Measurements from ENCODE around the gene GPN1.
A peak's percentile ranks its signal among the peaks of the same experiment; 100 is the strongest.

The GPN1 gene

GRCh38 chr2:27663285-27664153 is 34.7 kb downstream of the GPN1 start, which contains the start of the genes SLC4A1AP and SUPT7L:
SLC4A1AP (plus strand) TSS chr2:27663889; CDS start chr2:27663915, 26 bp downstream.
SUPT7L (minus strand) TSS chr2:27663614; CDS start chr2:27662192, 1,422 bp downstream.
- no peak for TF ChIP-seq CTCF (conservative IDR thresholded peaks at IDR 0.05; ENCODE audit: low read depth, low read length)
- peak; percentile 60 for DNase-seq (ENCODE audit: low read depth)

GRCh38 chr2:27664154-27664574 is 35.3 kb downstream of the GPN1 start:
- TF ChIP-seq CTCF (conservative IDR thresholded peaks at IDR 0.05; ENCODE audit: low read depth, low read length): no peak
- H3K4me3 ChIP-seq (ENCODE audit: low read length): peak overlapping the region; percentile 91
- DNase-seq (ENCODE audit: low read depth): no peak

More at GRCh38 chr2:27663285-27664153, 34.7 kb downstream of the GPN1 start, which contains the start of the genes SLC4A1AP and SUPT7L:
- peak within 1 kb of the TSS; percentile 91 for H3K4me3 ChIP-seq (ENCODE audit: low read length)

GRCh38 chr2:27664622-27665363 is 35.9 kb downstream of the GPN1 start:
- no peak for TF ChIP-seq CTCF (conservative IDR thresholded peaks at IDR 0.05; ENCODE audit: low read depth, low read length)
- H3K4me3 ChIP-seq (ENCODE audit: low read length): peak overlapping the region; percentile 91
- no peak for DNase-seq (ENCODE audit: low read depth)

GRCh38 chr2:27667446-27667845 is 38.6 kb downstream of the GPN1 start:
- DNase-seq (ENCODE audit: low read depth): no peak
- TF ChIP-seq CTCF (conservative IDR thresholded peaks at IDR 0.05; ENCODE audit: low read depth, low read length): no peak
- H3K4me3 ChIP-seq (ENCODE audit: low read length): no peak overlapping the region

GRCh38 chr2:27671235-27671634 is 42.4 kb downstream of the GPN1 start:
- no peak for DNase-seq (ENCODE audit: low read depth)
- TF ChIP-seq CTCF (conservative IDR thresholded peaks at IDR 0.05; ENCODE audit: low read depth, low read length): no peak
- no peak overlapping the region for H3K4me3 ChIP-seq (ENCODE audit: low read length)

- TF ChIP-seq CTCF (conservative IDR thresholded peaks at IDR 0.05; ENCODE audit: low read depth, low read length): no peak
- DNase-seq (ENCODE audit: low read depth): no peak
- H3K4me3 ChIP-seq (ENCODE audit: low read length): no peak overlapping the region
Observed at GRCh38 chr2:27672723-27673486, 44.1 kb downstream of the GPN1 start.
